ENCODE results near the gene PLLP. TPM values are rescaled to one million over a fixed set of nuclear protein-coding genes. Genes with fewer than 3 reads are reported as not detected.
A peak's percentile ranks its signal among the peaks of the same experiment; 100 is the strongest.

Gene PLLP
- total RNA-seq, 3 donors from 2014 or later, result 3.8 to 44.6 (median 7.9) TPM

GRCh38 chr16:57264381-57264780, 20.1 kb downstream of the PLLP start:
- H3K27me3 ChIP-seq, result no peaks in the 10 kb centered on the region
- H3K36me3 ChIP-seq, result no peaks in the 10 kb centered on the region
- no peaks in the 10 kb centered on the region for H3K4me1 ChIP-seq
- H3K27ac ChIP-seq, result peak overlapping the region in 1 of 2 donors; percentile 74
- no peak for TF ChIP-seq POLR2A (IDR thresholded peaks at IDR 0.05)
- no peak for TF ChIP-seq CTCF (IDR thresholded peaks at IDR 0.05)
- no peak for TF ChIP-seq POLR2AphosphoS5 (IDR thresholded peaks at IDR 0.05)
- H3K9me3 ChIP-seq, result no peaks in the 10 kb centered on the region
- DNase-seq (ENCODE audit: low spot score in 2 of 2), result peak in 1 of 2 donors; percentile 43
- H3K4me3 ChIP-seq, result no peak overlapping the region
- intact Hi-C loops (cut with DNase I; ENCODE audit: low total_unique reads), result no loop called here

GRCh38 chr16:57263541-57264351, 20.7 kb downstream of the PLLP start:
- intact Hi-C loops (cut with DNase I; ENCODE audit: low total_unique reads), result no loop called here
- Histone ChIP-seq H3K4me1 (no peaks in the 10 kb centered on the region), H3K4me3 (no peak overlapping the region), H3K9me3 (no peaks in the 10 kb centered on the region), H3K27me3 (no peaks in the 10 kb centered on the region), H3K27ac (peak overlapping the region in 1 of 2 donors; percentile 74), H3K36me3 (no peaks in the 10 kb centered on the region)
- peak in 1 of 2 donors; percentile 44 for DNase-seq (ENCODE audit: low spot score in 2 of 2)
- TF ChIP-seq POLR2AphosphoS5 (IDR thresholded peaks at IDR 0.05) (no peak), POLR2A (IDR thresholded peaks at IDR 0.05) (no peak), CTCF (IDR thresholded peaks at IDR 0.05) (no peak)

GRCh38 chr16:57262841-57263540, 21.5 kb downstream of the PLLP start:
- no peaks in the 10 kb centered on the region for H3K4me1 ChIP-seq
- no peaks in the 10 kb centered on the region for H3K9me3 ChIP-seq
- H3K4me3 ChIP-seq, result no peak overlapping the region
- H3K27me3 ChIP-seq, result no peaks in the 10 kb centered on the region
- peak in 1 of 2 donors; percentile 47 for DNase-seq (ENCODE audit: low spot score in 2 of 2)
- peak overlapping the region in 1 of 2 donors; percentile 74 for H3K27ac ChIP-seq
- intact Hi-C loops (cut with DNase I; ENCODE audit: low total_unique reads), result no loop called here
- no peak for TF ChIP-seq POLR2AphosphoS5 (IDR thresholded peaks at IDR 0.05)
- no peak for TF ChIP-seq POLR2A (IDR thresholded peaks at IDR 0.05)
- no peak for TF ChIP-seq CTCF (IDR thresholded peaks at IDR 0.05)
- no peaks in the 10 kb centered on the region for H3K36me3 ChIP-seq

- Histone ChIP-seq H3K27me3 (no peaks in the 10 kb centered on the region), H3K27ac (no peak overlapping the region), H3K36me3 (no peaks in the 10 kb centered on the region), H3K4me1 (no peaks in the 10 kb centered on the region), H3K4me3 (no peak overlapping the region), H3K9me3 (no peaks in the 10 kb centered on the region)
- intact Hi-C loops (cut with DNase I; ENCODE audit: low total_unique reads), result no loop called here
- peak in 1 of 2 donors; percentile 28 for DNase-seq (ENCODE audit: low spot score in 2 of 2)
- TF ChIP-seq POLR2AphosphoS5 (IDR thresholded peaks at IDR 0.05) (no peak), CTCF (IDR thresholded peaks at IDR 0.05) (no peak), POLR2A (IDR thresholded peaks at IDR 0.05) (no peak)
Observed at GRCh38 chr16:57261806-57262205, 22.7 kb downstream of the PLLP start.
